Activated T-helper 1 cell treated with anti-CD3 and anti-CD28 coated beads, Interleukin-12 subunit alpha, Interleukin-12 subunit beta, Interleukin-2, Interleukin-4 antibody, amounts not matched to agents 30 ng/mL and 10 ng/mL and 1 ng/mL, durations not matched to agents 14 hours and 24 hours and 36 hours (primary cell): ENCODE data around the gene HSPB3. TPM values are rescaled to one million over a fixed set of nuclear protein-coding genes. Genes with fewer than 3 reads are reported as not detected.
"Not testable (repeated sequence)": the region's sequence is repeated elsewhere in the genome, so short reads cannot be mapped to it uniquely, and the experiment has no call there.

Experiments used
- DNase-seq: peaks from one replicate; pipeline ENCODE4 v3.0.0; 2021; ENCODE audit warnings: low spot score
- H3K27ac Mint-ChIP-seq: one replicate; pipeline ENCODE4 v1.8.0; 2021; ENCODE audit warnings: mild to moderate bottlenecking, mixed read lengths
- H3K27me3 Mint-ChIP-seq: one replicate; pipeline ENCODE4 v1.8.0; 2022; ENCODE audit warnings: mild to moderate bottlenecking, moderate library complexity, mixed read lengths; ENCODE audit not compliant: insufficient read depth
- H3K36me3 Mint-ChIP-seq: one replicate; pipeline ENCODE4 v1.8.0; 2021; ENCODE audit warnings: low read depth, mixed read lengths
- H3K4me1 Mint-ChIP-seq: one replicate; pipeline ENCODE4 v1.8.0; 2021; ENCODE audit warnings: low read depth, mixed read lengths
- H3K4me3 Mint-ChIP-seq: one replicate; pipeline ENCODE4 v1.8.0; 2021; ENCODE audit warnings: mild to moderate bottlenecking, moderate library complexity, mixed read lengths
- H3K9me3 Mint-ChIP-seq: one replicate; pipeline ENCODE4 v1.8.0; 2021; ENCODE audit warnings: mixed read lengths
- intact Hi-C: fragments of 100-400 bp; cut with micrococcal nuclease; formaldehyde crosslinking; loops from one replicate; pipeline ENCODE4 v1.15.1; 2024
- total RNA-seq: library from RNA; stranded (reverse); gene quantifications from 2 replicates; pipeline ENCODE4 v1.2.3, GENCODE V29; 2022

The HSPB3 gene
- not detected in 2 replicates for total RNA-seq

- Mint-ChIP-seq H3K9me3 (no peaks in the 10 kb centered on the region), H3K4me3 (no peak within 1 kb of the TSS), H3K27ac (no peak within 1 kb of the TSS), H3K36me3 (no peaks in the 10 kb centered on the region), H3K27me3 (peaks cover 14% of the 10 kb centered on the region), H3K4me1 (no peaks in the 10 kb centered on the region)
- DNase-seq: no peak
- intact Hi-C loops: no loop called here
Measured at GRCh38 chr5:54455413-54456157, at the start of gene HSPB3. Gene HSPB3 (plus strand): TSS chr5:54455699. CDS start chr5:54455790, 91 bp downstream.

- H3K4me3 Mint-ChIP-seq: no peak overlapping the region
- H3K27ac Mint-ChIP-seq: no peak overlapping the region
- H3K27me3 Mint-ChIP-seq: peaks cover 15% of the 10 kb centered on the region
- H3K4me1 Mint-ChIP-seq: no peaks in the 10 kb centered on the region
- H3K36me3 Mint-ChIP-seq: no peaks in the 10 kb centered on the region
- H3K9me3 Mint-ChIP-seq: no peaks in the 10 kb centered on the region
- intact Hi-C loops: no loop called here
- no peak for DNase-seq
Measured at GRCh38 chr5:54411176-54411575, 44.3 kb upstream of the HSPB3 start.

- no peak overlapping the region for H3K27ac Mint-ChIP-seq
- no peaks in the 10 kb centered on the region for H3K36me3 Mint-ChIP-seq
- no peaks in the 10 kb centered on the region for H3K4me1 Mint-ChIP-seq
- H3K4me3 Mint-ChIP-seq: no peak overlapping the region
- DNase-seq: no peak
- intact Hi-C loops: no loop called here
- H3K9me3 Mint-ChIP-seq: no peaks in the 10 kb centered on the region
- peaks cover 20% of the 10 kb centered on the region for H3K27me3 Mint-ChIP-seq
Measured at GRCh38 chr5:54412913-54413312, 42.6 kb upstream of the HSPB3 start.

- H3K9me3 Mint-ChIP-seq: no peaks in the 10 kb centered on the region
- H3K4me3 Mint-ChIP-seq: no peak overlapping the region
- H3K4me1 Mint-ChIP-seq: no peaks in the 10 kb centered on the region
- no peak for DNase-seq
- peaks cover 25% of the 10 kb centered on the region for H3K27me3 Mint-ChIP-seq
- no peaks in the 10 kb centered on the region for H3K36me3 Mint-ChIP-seq
- intact Hi-C loops: no loop called here
- no peak overlapping the region for H3K27ac Mint-ChIP-seq
Measured at GRCh38 chr5:54415147-54415546, 40.4 kb upstream of the HSPB3 start.

GRCh38 chr5:54415896-54416601 is 39.5 kb upstream of the HSPB3 start:
- no peaks in the 10 kb centered on the region for H3K4me1 Mint-ChIP-seq

GRCh38 chr5:54419573-54420423 is 35.7 kb upstream of the HSPB3 start:
- intact Hi-C loops: loop anchor here (1.0 kb wide), 3 partner anchors 70 to 176 kb away; no protein-coding TSS in a partner anchor
- peaks cover 16% of the 10 kb centered on the region for H3K27me3 Mint-ChIP-seq

More at GRCh38 chr5:54415896-54416601, 39.5 kb upstream of the HSPB3 start:
- no peak overlapping the region for H3K27ac Mint-ChIP-seq
- no peak for DNase-seq
- no peak overlapping the region for H3K4me3 Mint-ChIP-seq
- intact Hi-C loops: no loop called here
- H3K9me3 Mint-ChIP-seq: no peaks in the 10 kb centered on the region
- peaks cover 25% of the 10 kb centered on the region for H3K27me3 Mint-ChIP-seq
- H3K36me3 Mint-ChIP-seq: no peaks in the 10 kb centered on the region

GRCh38 chr5:54420511-54420910 is 35.0 kb upstream of the HSPB3 start:
- H3K27ac Mint-ChIP-seq, H3K36me3 Mint-ChIP-seq, H3K4me3 Mint-ChIP-seq, H3K4me1 Mint-ChIP-seq, intact Hi-C loops, DNase-seq, H3K9me3 Mint-ChIP-seq: not testable (repeated sequence)
- H3K27me3 Mint-ChIP-seq: peaks cover 19% of the 10 kb centered on the region

More at GRCh38 chr5:54419573-54420423, 35.7 kb upstream of the HSPB3 start:
- not testable (repeated sequence) for DNase-seq, H3K9me3 Mint-ChIP-seq, H3K4me3 Mint-ChIP-seq, H3K4me1 Mint-ChIP-seq, H3K36me3 Mint-ChIP-seq, H3K27ac Mint-ChIP-seq

GRCh38 chr5:54421976-54422375 is 33.5 kb upstream of the HSPB3 start:
- Mint-ChIP-seq H3K36me3 (no peaks in the 10 kb centered on the region), H3K4me3 (no peak overlapping the region), H3K27ac (no peak overlapping the region), H3K4me1 (no peaks in the 10 kb centered on the region), H3K9me3 (no peaks in the 10 kb centered on the region), H3K27me3 (peaks cover 20% of the 10 kb centered on the region)
- intact Hi-C loops: no loop called here
- DNase-seq: no peak

GRCh38 chr5:54425258-54425657 is 30.2 kb upstream of the HSPB3 start:
- H3K9me3 Mint-ChIP-seq: no peaks in the 10 kb centered on the region
- intact Hi-C loops: no loop called here
- H3K36me3 Mint-ChIP-seq: no peaks in the 10 kb centered on the region
- no peaks in the 10 kb centered on the region for H3K4me1 Mint-ChIP-seq
- peaks cover 19% of the 10 kb centered on the region for H3K27me3 Mint-ChIP-seq
- no peak overlapping the region for H3K4me3 Mint-ChIP-seq
- DNase-seq: no peak
- no peak overlapping the region for H3K27ac Mint-ChIP-seq

- Mint-ChIP-seq H3K36me3 (no peaks in the 10 kb centered on the region), H3K4me1 (no peaks in the 10 kb centered on the region), H3K27me3 (peaks cover 27% of the 10 kb centered on the region), H3K4me3 (no peak overlapping the region), H3K27ac (no peak overlapping the region), H3K9me3 (no peaks in the 10 kb centered on the region)
- intact Hi-C loops: no loop called here
- no peak for DNase-seq
Measured at GRCh38 chr5:54426209-54426608, 29.3 kb upstream of the HSPB3 start.

GRCh38 chr5:54434650-54435049 is 20.8 kb upstream of the HSPB3 start:
- DNase-seq, H3K4me3 Mint-ChIP-seq: not testable (repeated sequence)
- peaks cover 16% of the 10 kb centered on the region for H3K27me3 Mint-ChIP-seq

GRCh38 chr5:54438620-54439389 is 16.7 kb upstream of the HSPB3 start:
- Mint-ChIP-seq H3K27ac (no peak overlapping the region), H3K4me1 (peaks cover 32% of the 10 kb centered on the region), H3K4me3 (no peak overlapping the region), H3K36me3 (no peaks in the 10 kb centered on the region), H3K27me3 (peaks cover 2% of the 10 kb centered on the region), H3K9me3 (no peaks in the 10 kb centered on the region)
- DNase-seq: no peak
- intact Hi-C loops: no loop called here

More at GRCh38 chr5:54434650-54435049, 20.8 kb upstream of the HSPB3 start:
- H3K4me1 Mint-ChIP-seq, H3K36me3 Mint-ChIP-seq, H3K27ac Mint-ChIP-seq, H3K9me3 Mint-ChIP-seq, intact Hi-C loops: not testable (repeated sequence)
